ENCODE measurements around the gene TMEM200A. TPM values are rescaled to one million over a fixed set of nuclear protein-coding genes. Genes with fewer than 3 reads are reported as not detected.

The TMEM200A gene
- total and polyA plus RNA-seq, 2 experiments from 2014 or later, result 0.12 TPM; not detected in 1

DNA sequence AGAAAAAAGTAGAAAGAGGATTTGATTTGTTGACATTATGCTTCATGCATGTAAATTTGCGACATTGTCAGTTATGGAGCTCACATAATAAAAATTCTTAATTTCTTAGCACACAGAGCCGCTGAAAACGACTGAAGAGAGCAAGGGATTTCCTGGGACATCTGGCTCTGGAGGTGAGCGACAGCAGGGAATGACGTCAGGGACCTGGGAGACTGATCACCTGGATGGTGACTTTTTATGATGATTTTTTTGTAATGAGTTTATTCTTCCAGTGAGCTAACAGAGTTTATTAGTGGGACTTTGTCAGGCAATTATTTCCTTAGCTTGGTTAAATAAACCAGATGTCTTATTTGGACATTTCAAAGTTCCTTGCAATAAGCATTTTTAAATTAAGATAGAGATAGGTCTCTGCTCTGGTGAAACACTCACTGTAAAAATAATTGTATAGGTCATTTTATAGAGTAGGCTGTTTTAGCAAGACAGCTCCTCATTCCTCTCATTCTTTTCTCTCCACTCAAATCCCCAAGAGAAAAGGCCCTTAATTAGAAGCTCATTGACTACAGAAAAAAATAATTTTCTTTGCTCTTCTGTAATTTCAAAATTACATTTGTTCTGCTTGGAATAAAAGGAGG, 19.4 kb downstream of the TMEM200A start:
- Histone ChIP-seq H3K4me1 (ENCODE audit: low read depth) (no peaks in the 10 kb centered on the region), H3K4me3 (no peak overlapping the region), H3K9me3 (ENCODE audit: low read depth) (no peaks in the 10 kb centered on the region), H3K27ac (no peak overlapping the region), H3K36me3 (no peaks in the 10 kb centered on the region), H3K27me3 (no peaks in the 10 kb centered on the region)
- no peak for DNase-seq (ENCODE audit: low read depth in 1 of 2, low spot score in 1 of 2)
- TF ChIP-seq CTCF (IDR thresholded peaks at IDR 0.05; ENCODE audit: low read depth, low read length), result no peak

DNA sequence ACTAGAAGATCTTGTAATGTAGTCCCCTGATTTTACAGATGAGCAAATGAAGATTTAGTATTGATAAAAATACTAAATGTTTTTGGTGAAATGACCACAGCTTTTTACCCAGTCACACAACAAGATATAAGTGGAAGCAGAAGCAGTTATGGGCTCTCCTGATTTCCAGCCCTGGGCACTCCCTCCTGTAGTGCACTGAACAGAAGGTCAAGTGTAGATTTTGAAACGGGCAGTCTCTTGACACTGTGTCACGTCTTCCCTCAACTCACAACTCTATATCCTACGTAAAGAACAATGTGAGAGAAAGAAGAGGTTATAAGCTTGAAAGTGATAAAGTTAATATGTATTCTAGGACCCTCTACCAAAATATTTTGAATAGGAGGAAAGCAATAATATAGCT, 23.3 kb downstream of the TMEM200A start:
- TF ChIP-seq CTCF (IDR thresholded peaks at IDR 0.05; ENCODE audit: low read depth, low read length), result no peak
- Histone ChIP-seq H3K27me3 (no peaks in the 10 kb centered on the region), H3K36me3 (no peaks in the 10 kb centered on the region)

GRCh38 chr6:130390890-130391289, 25.1 kb downstream of the TMEM200A start:
- Histone ChIP-seq H3K4me3 (no peak overlapping the region), H3K4me1 (ENCODE audit: low read depth) (no peaks in the 10 kb centered on the region), H3K27ac (no peak overlapping the region), H3K36me3 (no peaks in the 10 kb centered on the region), H3K9me3 (ENCODE audit: low read depth) (no peaks in the 10 kb centered on the region), H3K27me3 (no peaks in the 10 kb centered on the region)
- no peak for DNase-seq (ENCODE audit: low read depth in 1 of 2, low spot score in 1 of 2)
- no peak for TF ChIP-seq CTCF (IDR thresholded peaks at IDR 0.05; ENCODE audit: low read depth, low read length)

More for the DNA sequence above, 23.3 kb downstream of the TMEM200A start:
- H3K4me1 ChIP-seq (ENCODE audit: low read depth), result no peaks in the 10 kb centered on the region
- H3K9me3 ChIP-seq (ENCODE audit: low read depth), result no peaks in the 10 kb centered on the region
- peak in 1 of 2 donors; percentile 20 for DNase-seq (ENCODE audit: low read depth in 1 of 2, low spot score in 1 of 2)
- no peak overlapping the region for H3K27ac ChIP-seq
- H3K4me3 ChIP-seq, result no peak overlapping the region

GRCh38 chr6:130393306-130393705, 27.5 kb downstream of the TMEM200A start:
- H3K27me3 ChIP-seq, result no peaks in the 10 kb centered on the region
- no peak for TF ChIP-seq CTCF (IDR thresholded peaks at IDR 0.05; ENCODE audit: low read depth, low read length)
- DNase-seq (ENCODE audit: low read depth in 1 of 2, low spot score in 1 of 2), result no peak

DNA sequence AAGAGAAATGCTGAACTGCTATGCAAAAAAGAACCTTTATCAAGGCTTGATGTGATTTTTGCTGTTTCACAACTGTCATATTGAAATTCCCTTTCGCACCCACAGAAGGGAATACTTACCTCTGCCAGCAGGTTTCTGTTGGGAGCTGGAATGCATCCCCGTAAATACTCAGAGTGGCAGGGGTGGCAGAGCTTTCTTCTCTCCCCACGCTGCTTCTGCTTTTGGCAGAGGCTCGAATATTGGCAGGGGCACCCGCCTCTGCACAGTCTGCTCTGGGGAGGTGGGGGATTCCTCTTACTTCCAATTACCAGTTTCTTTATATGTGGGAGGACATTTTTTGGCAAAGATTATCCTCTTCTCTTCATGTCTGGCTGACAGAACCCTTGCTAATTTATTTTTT, 28.4 kb downstream of the TMEM200A start:
- no peaks in the 10 kb centered on the region for H3K27me3 ChIP-seq
- no peaks in the 10 kb centered on the region for H3K9me3 ChIP-seq (ENCODE audit: low read depth)
- no peaks in the 10 kb centered on the region for H3K4me1 ChIP-seq (ENCODE audit: low read depth)
- no peak overlapping the region for H3K4me3 ChIP-seq
- no peak overlapping the region for H3K27ac ChIP-seq
- DNase-seq (ENCODE audit: low read depth in 1 of 2, low spot score in 1 of 2), result no peak
- no peak for TF ChIP-seq CTCF (IDR thresholded peaks at IDR 0.05; ENCODE audit: low read depth, low read length)
- H3K36me3 ChIP-seq, result no peaks in the 10 kb centered on the region

More at GRCh38 chr6:130393306-130393705, 27.5 kb downstream of the TMEM200A start:
- Histone ChIP-seq H3K36me3 (no peaks in the 10 kb centered on the region), H3K4me3 (no peak overlapping the region), H3K9me3 (ENCODE audit: low read depth) (no peaks in the 10 kb centered on the region), H3K27ac (no peak overlapping the region), H3K4me1 (ENCODE audit: low read depth) (no peaks in the 10 kb centered on the region)

All from cardiac muscle cell (in vitro differentiated cells and primary cell).